ENCODE data around the gene LRFN4. TPM values are rescaled to one million over a fixed set of nuclear protein-coding genes. Genes with fewer than 3 reads are reported as not detected.

Gene LRFN4
- total RNA-seq, 2 experiments from 2014 or later = 33.9 to 38.6 TPM

DNA sequence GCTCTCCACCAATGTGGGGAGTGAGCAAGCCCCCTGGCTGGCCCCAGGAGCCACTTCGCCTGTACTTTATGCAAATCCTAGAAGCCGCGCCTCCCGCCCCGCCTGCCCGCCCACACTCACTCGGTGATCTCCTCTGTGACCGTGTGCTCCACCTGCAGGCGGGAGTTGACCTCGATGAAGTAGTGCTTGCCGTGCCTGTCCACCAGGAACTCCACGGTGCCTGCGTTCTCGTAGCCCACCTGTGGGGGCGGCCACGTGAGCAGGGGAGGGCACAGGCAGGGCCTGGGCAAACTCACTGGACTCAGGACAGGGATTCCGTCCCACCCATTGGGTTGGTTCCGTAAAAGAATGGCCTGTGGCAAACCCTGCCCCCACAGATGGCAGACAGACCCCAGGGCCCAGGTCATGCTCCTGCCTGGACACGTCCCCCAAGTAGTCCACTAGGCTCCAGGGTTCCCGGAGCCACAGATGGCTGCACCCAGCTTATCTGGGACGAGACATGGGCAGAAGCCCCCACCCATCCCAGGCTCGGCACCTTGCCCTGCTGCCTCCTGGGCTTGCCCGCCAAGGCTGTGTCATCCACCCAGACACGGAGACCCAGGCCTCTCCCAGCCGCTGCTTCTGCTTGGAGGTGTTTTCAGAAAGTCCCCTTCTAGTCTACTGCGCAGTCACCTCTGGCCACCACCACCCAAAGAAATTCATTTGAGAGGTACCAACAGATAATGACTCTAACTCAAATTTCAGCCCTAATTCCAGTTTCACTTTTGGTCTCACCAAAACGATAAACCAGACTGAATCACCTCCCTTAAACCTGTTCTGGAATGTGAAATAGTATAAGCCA lies 12.1 kb downstream of the LRFN4 start:
- H3K4me2 ChIP-seq (ENCODE audit: low read length) = peak overlapping the region; percentile 60
- TF ChIP-seq, protein P1, sequence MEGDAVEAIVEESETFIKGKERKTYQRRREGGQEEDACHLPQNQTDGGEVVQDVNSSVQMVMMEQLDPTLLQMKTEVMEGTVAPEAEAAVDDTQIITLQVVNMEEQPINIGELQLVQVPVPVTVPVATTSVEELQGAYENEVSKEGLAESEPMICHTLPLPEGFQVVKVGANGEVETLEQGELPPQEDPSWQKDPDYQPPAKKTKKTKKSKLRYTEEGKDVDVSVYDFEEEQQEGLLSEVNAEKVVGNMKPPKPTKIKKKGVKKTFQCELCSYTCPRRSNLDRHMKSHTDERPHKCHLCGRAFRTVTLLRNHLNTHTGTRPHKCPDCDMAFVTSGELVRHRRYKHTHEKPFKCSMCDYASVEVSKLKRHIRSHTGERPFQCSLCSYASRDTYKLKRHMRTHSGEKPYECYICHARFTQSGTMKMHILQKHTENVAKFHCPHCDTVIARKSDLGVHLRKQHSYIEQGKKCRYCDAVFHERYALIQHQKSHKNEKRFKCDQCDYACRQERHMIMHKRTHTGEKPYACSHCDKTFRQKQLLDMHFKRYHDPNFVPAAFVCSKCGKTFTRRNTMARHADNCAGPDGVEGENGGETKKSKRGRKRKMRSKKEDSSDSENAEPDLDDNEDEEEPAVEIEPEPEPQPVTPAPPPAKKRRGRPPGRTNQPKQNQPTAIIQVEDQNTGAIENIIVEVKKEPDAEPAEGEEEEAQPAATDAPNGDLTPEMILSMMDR (conservative IDR thresholded peaks at IDR 0.05; ENCODE audit: low read length) = peak; percentile 83
- TF ChIP-seq EZH2phosphoT487 (IDR thresholded peaks at IDR 0.05; ENCODE audit: borderline replicate concordance, low read depth, low read length) = no peak
- H4K20me1 ChIP-seq (ENCODE audit: insufficient read depth, low read length) = no peaks in the 10 kb centered on the region
- no peaks in the 10 kb centered on the region for H3K9me3 ChIP-seq (ENCODE audit: low read length)
- no peaks in the 10 kb centered on the region for H3K36me3 ChIP-seq (ENCODE audit: insufficient read depth, low read length)
- no peak overlapping the region for H3K27ac ChIP-seq (ENCODE audit: low read depth, low read length, poor library complexity, severe bottlenecking)
- peak; percentile 92 for DNase-seq (ENCODE audit: low spot score)
- ChIA-PET CTCF (ENCODE audit: unreplicated experiment) (interaction anchor here (0.6 kb wide), 1 partner anchor 13 kb away, joined by 3 read pairs; no protein-coding TSS in a partner anchor), POLR2A (no interaction called here)
- intact Hi-C loops (cut with micrococcal nuclease; ENCODE audit: unreplicated experiment) = loop anchor here (1.0 kb wide), 1 partner anchor 175 kb away; no protein-coding TSS in a partner anchor
- no TSS peak for BruUV-seq (replicated peaks)
- no peaks in the 10 kb centered on the region for H3K9me2 ChIP-seq (ENCODE audit: insufficient read depth, low read length)
- H3K4me1 ChIP-seq (ENCODE audit: insufficient read depth, low read length, poor library complexity, severe bottlenecking) = peaks cover 53% of the 10 kb centered on the region
- H3K79me2 ChIP-seq (ENCODE audit: insufficient read depth, low read depth, low read length) = no peaks in the 10 kb centered on the region
- peak overlapping the region; percentile 70; the same call in 1 of the 2 replicates for H2AFZ ChIP-seq (ENCODE audit: low read length)
- H3K4me3 ChIP-seq (ENCODE audit: low read depth, low read length, poor library complexity, severe bottlenecking) = peak overlapping the region; percentile 12

DNA sequence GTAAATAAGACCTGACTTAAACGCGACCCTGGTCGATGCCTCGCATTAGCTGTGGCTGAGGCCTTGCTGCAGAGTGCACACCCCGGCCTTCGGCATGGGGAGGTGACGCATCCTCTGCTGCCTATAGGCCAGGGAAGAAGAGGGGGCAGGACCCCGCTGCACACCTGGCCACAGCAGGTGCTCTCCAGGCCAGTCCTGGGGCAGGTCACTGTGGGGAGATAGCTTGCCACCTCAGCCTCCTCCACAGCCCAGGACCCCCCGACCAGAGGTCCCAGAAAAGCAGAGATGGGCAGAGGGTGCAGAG lies 12.7 kb downstream of the LRFN4 start:
- H3K4me2 ChIP-seq (ENCODE audit: low read length) = peak overlapping the region; percentile 60; the same call in 1 of the 2 replicates
- ChIA-PET CTCF (ENCODE audit: unreplicated experiment) (no interaction called here), POLR2A (interaction anchor here (0.6 kb wide), 1 partner anchor 21 kb away, joined by 3 read pairs; no protein-coding TSS in a partner anchor)

More for the DNA sequence above, 12.7 kb downstream of the LRFN4 start:
- Histone ChIP-seq H3K4me3 (ENCODE audit: low read depth, low read length, poor library complexity, severe bottlenecking) (no peak overlapping the region), H3K9me2 (ENCODE audit: insufficient read depth, low read length) (no peaks in the 10 kb centered on the region), H3K36me3 (ENCODE audit: insufficient read depth, low read length) (no peaks in the 10 kb centered on the region), H3K4me1 (ENCODE audit: insufficient read depth, low read length, poor library complexity, severe bottlenecking) (peaks cover 47% of the 10 kb centered on the region), H3K9me3 (ENCODE audit: low read length) (no peaks in the 10 kb centered on the region), H2AFZ (ENCODE audit: low read length) (peak overlapping the region; percentile 70; the same call in 1 of the 2 replicates), H3K79me2 (ENCODE audit: insufficient read depth, low read depth, low read length) (no peaks in the 10 kb centered on the region), H3K27ac (ENCODE audit: low read depth, low read length, poor library complexity, severe bottlenecking) (no peak overlapping the region), H4K20me1 (ENCODE audit: insufficient read depth, low read length) (no peaks in the 10 kb centered on the region)
- no peak for TF ChIP-seq EZH2phosphoT487 (IDR thresholded peaks at IDR 0.05; ENCODE audit: borderline replicate concordance, low read depth, low read length)
- TF ChIP-seq, protein P1 (conservative IDR thresholded peaks at IDR 0.05; ENCODE audit: low read length) = no peak
- DNase-seq (ENCODE audit: low spot score) = no peak
- intact Hi-C loops (cut with micrococcal nuclease; ENCODE audit: unreplicated experiment) = no loop called here
- BruUV-seq (replicated peaks) = no TSS peak

Measured in OCI-LY7 (cell line).